GM19025 (cell line): Measurements from ENCODE around the gene PWP1.

Source experiments
- ATAC-seq: cut with Tn5 transposase; IDR thresholded peaks from one replicate; pipeline ENCODE4 v1.9.1; 2021; ENCODE audit warnings: mild to moderate bottlenecking, low read depth, moderate library complexity; ENCODE audit not compliant: unreplicated experiment

PWP1 gene

DNA sequence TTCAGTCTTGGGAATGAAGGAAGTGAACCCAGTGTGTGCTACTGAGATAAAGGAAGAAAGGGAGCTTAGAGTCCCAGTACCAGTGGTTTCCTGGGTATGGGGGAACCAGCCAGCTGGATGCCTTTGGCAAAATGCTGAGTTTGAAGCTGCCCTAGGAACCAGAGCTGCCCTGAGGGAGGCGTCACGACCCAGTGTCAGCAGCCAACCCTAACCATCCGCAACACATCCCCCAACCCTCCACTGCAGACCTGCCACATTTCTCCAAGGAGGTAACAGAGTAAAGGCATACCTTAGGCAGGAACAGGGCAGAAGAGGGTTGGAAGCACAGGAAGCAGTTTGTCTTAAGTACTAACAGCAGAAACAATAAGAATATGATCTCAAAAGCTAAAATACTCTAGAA is 46.8 kb downstream of the PWP1 start:
- no peak for ATAC-seq

- ATAC-seq = no peak
Observed at GRCh38 chr12:107734139-107734538, 48.5 kb downstream of the PWP1 start.

DNA sequence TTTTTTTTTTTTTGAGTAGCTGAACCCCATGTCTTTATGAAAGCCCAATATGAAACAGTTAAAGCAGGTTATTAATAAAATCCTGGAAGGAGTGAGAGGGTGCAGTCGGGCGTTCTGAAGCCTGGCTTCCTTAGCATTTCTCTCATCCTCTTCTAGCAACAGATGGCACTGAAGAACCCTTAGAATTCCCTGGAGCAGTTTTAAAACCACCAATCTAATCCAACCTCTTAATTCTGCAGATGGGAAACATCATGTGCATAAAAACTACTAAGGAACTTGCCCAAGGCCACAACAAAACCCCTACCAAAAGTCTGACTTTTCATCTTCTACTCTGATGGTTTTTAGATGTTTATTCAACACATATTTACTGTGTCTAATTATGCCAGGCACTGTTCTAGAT is 50.2 kb downstream of the PWP1 start:
- no peak for ATAC-seq

- ATAC-seq = peak; percentile 85
Observed at GRCh38 chr12:107736914-107737313, 51.3 kb downstream of the PWP1 start.

DNA sequence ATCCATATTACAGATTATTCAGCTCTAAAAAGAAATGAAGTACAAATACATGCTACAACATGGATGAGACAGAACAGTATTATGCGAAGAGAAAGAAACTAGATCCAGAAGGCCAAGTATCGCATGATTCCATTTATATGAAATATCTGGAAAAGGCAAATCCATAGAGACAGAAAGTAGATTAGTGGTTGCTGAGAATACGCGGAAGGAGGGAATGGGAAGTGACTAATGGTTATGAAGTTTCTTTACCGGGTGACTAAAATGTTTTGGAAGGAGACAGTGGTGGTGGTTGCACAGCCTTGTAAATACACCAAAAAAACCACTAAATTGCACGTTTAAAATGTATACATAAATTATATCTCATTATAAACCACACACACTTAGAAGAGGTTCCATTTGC is 62.9 kb downstream of the PWP1 start:
- ATAC-seq = no peak

GRCh38 chr12:107749083-107749482 is 63.5 kb downstream of the PWP1 start:
- no peak for ATAC-seq

DNA sequence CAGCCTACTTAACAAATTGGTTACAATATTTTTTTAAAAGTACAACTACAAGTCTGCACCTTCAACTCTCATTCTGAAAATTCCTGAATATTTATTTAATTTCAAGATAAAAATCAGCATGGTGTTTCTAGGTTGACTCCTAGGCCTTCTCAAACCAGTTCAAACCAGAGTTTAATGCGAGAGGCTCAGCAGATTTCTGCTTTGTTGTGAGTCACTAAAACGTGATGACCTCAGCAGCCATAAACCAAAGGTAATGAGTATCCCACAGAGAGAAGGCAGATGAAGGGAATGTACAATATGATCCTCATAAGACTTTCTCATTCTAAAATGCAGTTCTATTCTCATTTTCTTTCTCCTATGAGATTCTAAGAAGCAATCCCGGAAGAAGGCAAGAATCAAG is 73.8 kb downstream of the PWP1 start:
- ATAC-seq = no peak

DNA sequence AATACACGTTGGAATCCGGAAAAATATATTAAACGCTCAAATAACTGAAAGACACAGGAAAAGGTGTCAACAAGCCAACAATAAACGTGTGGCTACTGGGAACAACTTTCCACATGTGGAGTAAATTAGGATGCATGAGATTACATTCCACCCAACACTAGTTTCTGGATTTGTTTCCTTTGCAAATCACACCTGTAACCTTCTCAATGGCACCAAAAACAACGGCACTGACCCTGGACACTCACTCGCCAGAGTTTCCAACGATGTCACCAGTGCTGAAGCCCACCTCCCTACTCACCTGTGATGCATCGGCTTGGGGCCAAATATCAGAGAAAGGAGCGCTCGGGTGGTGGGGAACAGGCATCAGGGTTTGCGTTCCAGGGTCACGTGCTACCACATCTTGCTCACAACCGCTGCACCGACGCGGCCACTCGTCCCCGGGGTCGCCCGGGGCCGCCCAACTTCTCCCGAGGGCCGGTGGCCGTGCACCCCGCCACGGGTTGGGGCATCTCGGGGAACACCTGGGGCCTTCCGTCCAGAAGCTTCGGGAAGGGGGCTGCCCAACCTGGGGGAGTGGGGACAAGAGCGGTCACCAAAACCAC is 74.7 kb downstream of the PWP1 start:
- ATAC-seq = peak; percentile 7

DNA sequence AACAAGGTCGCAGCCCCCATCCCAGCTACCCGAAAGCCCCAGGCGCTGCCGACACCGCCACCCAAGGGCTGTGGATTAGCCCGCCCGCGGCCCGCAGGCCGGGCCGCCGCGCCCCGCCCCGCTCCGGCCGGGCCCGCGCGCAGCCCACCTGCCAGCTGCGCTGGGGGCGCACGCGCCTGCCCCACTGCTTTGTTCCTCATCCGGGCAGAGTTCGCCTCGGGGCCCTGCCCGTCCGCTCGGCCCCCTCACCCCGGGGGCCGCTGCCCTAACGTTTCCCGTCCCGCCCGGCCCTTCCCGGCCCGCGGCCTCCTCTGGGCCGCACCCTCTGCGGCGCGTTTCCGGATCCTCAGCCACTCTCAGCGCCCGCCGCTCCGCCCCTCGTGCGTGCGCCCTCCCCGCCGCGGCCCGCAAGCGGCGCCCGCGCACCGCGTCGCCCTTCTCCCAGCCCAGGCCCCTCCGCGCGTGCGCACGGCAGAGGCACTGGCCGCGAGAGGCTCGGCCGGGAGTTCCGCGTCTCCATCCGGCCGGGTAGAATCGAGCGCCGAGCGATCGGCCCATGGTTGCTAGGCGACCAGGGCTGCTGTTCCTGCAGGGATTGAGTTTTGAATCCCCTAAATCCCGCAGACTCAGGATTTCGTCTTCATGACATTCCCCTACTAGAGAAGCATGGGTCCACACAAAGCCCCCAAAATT is 75.4 kb downstream of the PWP1 start, which contains the start of gene PRDM4:
Gene PRDM4, minus strand, starts transcription at position 329 of the 693 bp plus-strand sequence. CDS start 622 bp downstream, outside the sequence.
- peak; percentile 91 for ATAC-seq

DNA sequence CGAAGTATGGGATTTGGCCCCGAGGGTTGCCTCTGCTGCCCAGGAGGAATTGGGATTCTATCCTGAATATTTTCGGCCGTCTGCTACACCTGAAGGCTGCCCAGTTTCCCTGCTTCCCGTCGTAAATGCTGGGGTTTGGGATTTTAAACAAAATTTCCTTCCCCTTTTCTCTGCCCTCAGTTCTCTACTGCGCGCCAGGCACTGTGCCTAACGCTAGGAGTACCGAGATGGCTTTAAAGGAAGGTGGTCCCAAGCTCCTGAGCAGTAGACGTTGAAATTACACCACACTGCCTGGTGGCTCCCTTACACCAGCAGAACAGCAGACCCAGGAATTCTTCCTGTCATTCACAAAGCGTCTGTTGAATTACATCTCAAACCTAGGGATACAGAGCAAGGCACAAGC is 75.9 kb downstream of the PWP1 start:
- no peak for ATAC-seq
